ENCODE data around the gene GTF2F2.

GTF2F2 gene

GRCh38 chr13:45092663-45093062 lies 27.6 kb upstream of the GTF2F2 start:
- no peak overlapping the region for H3K27ac ChIP-seq
- no peak for TF ChIP-seq CTCF (conservative IDR thresholded peaks at IDR 0.05)
- TF ChIP-seq ZFX (IDR thresholded peaks at IDR 0.05): no peak

GRCh38 chr13:45100573-45101262 lies 19.6 kb upstream of the GTF2F2 start:
- no peak overlapping the region for H3K27ac ChIP-seq

GRCh38 chr13:45101327-45102018 lies 18.8 kb upstream of the GTF2F2 start:
- H3K27ac ChIP-seq: no peak overlapping the region
- TF ChIP-seq ZFX (IDR thresholded peaks at IDR 0.05) (no peak), CTCF (conservative IDR thresholded peaks at IDR 0.05) (no peak)

More at GRCh38 chr13:45100573-45101262, 19.6 kb upstream of the GTF2F2 start:
- TF ChIP-seq ZFX (IDR thresholded peaks at IDR 0.05): no peak
- no peak for TF ChIP-seq CTCF (conservative IDR thresholded peaks at IDR 0.05)

GRCh38 chr13:45102136-45102507 lies 18.2 kb upstream of the GTF2F2 start:
- no peak overlapping the region for H3K27ac ChIP-seq
- TF ChIP-seq ZFX (IDR thresholded peaks at IDR 0.05): no peak
- no peak for TF ChIP-seq CTCF (conservative IDR thresholded peaks at IDR 0.05)

GRCh38 chr13:45103449-45103848 lies 16.9 kb upstream of the GTF2F2 start:
- no peak overlapping the region for H3K27ac ChIP-seq
- TF ChIP-seq ZFX (IDR thresholded peaks at IDR 0.05): no peak
- TF ChIP-seq CTCF (conservative IDR thresholded peaks at IDR 0.05): no peak

GRCh38 chr13:45104261-45104660 lies 16.0 kb upstream of the GTF2F2 start:
- no peak overlapping the region for H3K27ac ChIP-seq
- no peak for TF ChIP-seq ZFX (IDR thresholded peaks at IDR 0.05)
- TF ChIP-seq CTCF (conservative IDR thresholded peaks at IDR 0.05): no peak

- TF ChIP-seq CTCF (conservative IDR thresholded peaks at IDR 0.05): no peak
- TF ChIP-seq ZFX (IDR thresholded peaks at IDR 0.05): no peak
- no peak overlapping the region for H3K27ac ChIP-seq
These were observed 14.4 kb upstream of the GTF2F2 start for GRCh38 chr13:45105895-45106294.

Data from C4-2B (cell line).